HG03060 (cell line): ENCODE measurements around the gene TRPM3.

Experiments
- ATAC-seq: cut with Tn5 transposase; IDR thresholded peaks from one replicate; pipeline ENCODE4 v1.9.1; 2021; ENCODE audit warnings: low read depth, moderate number of reproducible peaks; ENCODE audit not compliant: unreplicated experiment

Gene TRPM3

GRCh38 chr9:70852711-70853240 is 268.6 kb downstream of the TRPM3 start:
- ATAC-seq = no peak

- no peak for ATAC-seq
Measured at GRCh38 chr9:70840266-70840665, 281.2 kb downstream of the TRPM3 start.

- no peak for ATAC-seq
Measured at GRCh38 chr9:70835323-70835722, 286.1 kb downstream of the TRPM3 start.

GRCh38 chr9:70832492-70832891 is 288.9 kb downstream of the TRPM3 start:
- ATAC-seq = no peak

GRCh38 chr9:70830618-70831017 is 290.8 kb downstream of the TRPM3 start:
- no peak for ATAC-seq

- no peak for ATAC-seq
Measured at GRCh38 chr9:70829591-70830265, 291.7 kb downstream of the TRPM3 start.

GRCh38 chr9:70826562-70826961 is 294.9 kb downstream of the TRPM3 start:
- ATAC-seq = no peak

- ATAC-seq = no peak
Measured at GRCh38 chr9:70823284-70823683, 298.1 kb downstream of the TRPM3 start.

- ATAC-seq = no peak
Measured at GRCh38 chr9:70817311-70817710, 304.1 kb downstream of the TRPM3 start.

GRCh38 chr9:70816891-70817290 is 304.5 kb downstream of the TRPM3 start:
- ATAC-seq = no peak

GRCh38 chr9:70816316-70816715 is 305.1 kb downstream of the TRPM3 start:
- ATAC-seq = no peak

- no peak for ATAC-seq
Measured at GRCh38 chr9:70814597-70814996, 306.8 kb downstream of the TRPM3 start.

- no peak for ATAC-seq
Measured at GRCh38 chr9:70813141-70813540, 308.3 kb downstream of the TRPM3 start.

GRCh38 chr9:70811638-70812037 is 309.8 kb downstream of the TRPM3 start:
- no peak for ATAC-seq

- ATAC-seq = no peak
Measured at GRCh38 chr9:70806875-70807274, 314.5 kb downstream of the TRPM3 start.

GRCh38 chr9:70805949-70806348 is 315.5 kb downstream of the TRPM3 start:
- ATAC-seq = no peak

- ATAC-seq = no peak
Measured at GRCh38 chr9:70802758-70803436, 318.5 kb downstream of the TRPM3 start.

GRCh38 chr9:70802206-70802605 is 319.2 kb downstream of the TRPM3 start:
- ATAC-seq = no peak

- no peak for ATAC-seq
Measured at GRCh38 chr9:70801181-70801829, 320.1 kb downstream of the TRPM3 start.

GRCh38 chr9:70798018-70798417 is 323.4 kb downstream of the TRPM3 start:
- no peak for ATAC-seq

- no peak for ATAC-seq
Measured at GRCh38 chr9:70795841-70796240, 325.6 kb downstream of the TRPM3 start.

- ATAC-seq = no peak
Measured at GRCh38 chr9:70792796-70793195, 328.6 kb downstream of the TRPM3 start.
